Endothelial cell of umbilical vein (primary cell): ENCODE data around the gene CNDP2.

Experiments
- CTCF ChIP-seq, 2 donors: IDR thresholded peaks; 1 replicate in 1 of 2; 2 replicates in 1 of 2; pipeline ENCODE4 v1.5.1; 2011; ENCODE audit warnings: low read length in 2 of 2, mild to moderate bottlenecking in 2 of 2, moderate library complexity in 2 of 2, control low read depth in 1 of 2, inconsistent platforms in 1 of 2, low read depth in 1 of 2; ENCODE audit not compliant: insufficient read depth in 1 of 2; ENCODE audit errors: extremely low read depth in 1 of 2
- EZH2 ChIP-seq: IDR thresholded peaks from 2 replicates; pipeline ENCODE4 v1.6.1; 2012; ENCODE audit warnings: borderline replicate concordance, low read depth, mild to moderate bottlenecking, moderate library complexity, low read length, inconsistent platforms; ENCODE audit not compliant: severe bottlenecking
- FOS ChIP-seq: IDR thresholded peaks from 2 replicates; pipeline ENCODE4 v1.6.1; 2011; ENCODE audit warnings: mild to moderate bottlenecking, low read length, moderate library complexity, borderline replicate concordance; ENCODE audit not compliant: insufficient read depth
- GATA2 ChIP-seq: IDR thresholded peaks from 2 replicates; pipeline ENCODE4 v1.7.0; 2011; ENCODE audit warnings: low read depth, mild to moderate bottlenecking, moderate library complexity, mixed read lengths, low read length; ENCODE audit not compliant: insufficient read length, insufficient read depth
- JUN ChIP-seq: IDR thresholded peaks from 2 replicates; pipeline ENCODE4 v1.6.1; 2011; ENCODE audit warnings: borderline replicate concordance, low read depth; ENCODE audit not compliant: insufficient read length, insufficient read depth
- MAX ChIP-seq: IDR thresholded peaks from 2 replicates; pipeline ENCODE4 v1.6.1; 2011; ENCODE audit not compliant: insufficient read depth, insufficient read length
- MYC ChIP-seq: IDR thresholded peaks from one replicate; pipeline ENCODE4 v1.6.1; 2011; ENCODE audit warnings: mild to moderate bottlenecking, low read depth, low read length
- POLR2A ChIP-seq: IDR thresholded peaks from 2 replicates; pipeline ENCODE4 v1.6.1; 2012; ENCODE audit warnings: low read depth, mild to moderate bottlenecking, control low read depth, low read length
- POLR2AphosphoS5 ChIP-seq: IDR thresholded peaks from 2 replicates; pipeline ENCODE4 v1.6.1; 2012; ENCODE audit warnings: low read depth, mild to moderate bottlenecking, control low read depth, low read length, moderate library complexity; ENCODE audit not compliant: insufficient read depth

GRCh38 chr18:74482697-74483096 is 13.5 kb upstream of the CNDP2 start:
- TF ChIP-seq EZH2 = no peak
- TF ChIP-seq GATA2 = no peak
- no peak for TF ChIP-seq JUN
- TF ChIP-seq POLR2A = no peak
- TF ChIP-seq CTCF (IDR thresholded peaks at IDR 0.05; ENCODE audit: extremely low read depth in 1 of 2, insufficient read depth in 1 of 2, low read depth in 1 of 2, low read length in 2 of 2) = no peak
- no peak for TF ChIP-seq FOS
- TF ChIP-seq POLR2AphosphoS5 = no peak
- no peak for TF ChIP-seq MAX
- TF ChIP-seq MYC = no peak
